HG03457 (cell line): ENCODE data around the gene KLHL29.
A peak's percentile ranks its signal among the peaks of the same experiment; 100 is the strongest.

ENCODE experiments used
- ATAC-seq: cut with Tn5 transposase; IDR thresholded peaks from one replicate; pipeline ENCODE4 v1.9.1; 2021; ENCODE audit warnings: moderate number of reproducible peaks; ENCODE audit not compliant: unreplicated experiment

KLHL29 gene

GRCh38 chr2:23446916-23447315, 61.9 kb downstream of the KLHL29 start:
- ATAC-seq, result no peak

DNA sequence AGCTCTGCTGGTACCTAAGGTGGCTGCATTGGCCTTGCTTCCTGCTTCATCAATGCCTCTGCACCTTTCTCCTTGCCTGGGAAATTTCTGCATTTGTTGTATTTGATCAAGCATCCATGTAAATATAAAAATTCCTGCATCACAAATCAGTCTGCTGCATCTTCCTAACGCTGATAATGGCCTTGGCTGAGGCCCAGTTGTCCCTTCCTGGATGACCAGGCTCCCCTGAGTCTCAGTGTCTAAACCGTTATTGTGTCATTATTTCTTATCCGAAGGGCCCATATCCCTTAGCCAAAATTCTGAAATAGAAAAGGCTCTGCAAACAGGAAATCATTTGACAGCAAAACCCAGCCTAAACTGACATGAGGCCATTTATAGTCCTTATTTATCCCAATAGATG, 62.4 kb downstream of the KLHL29 start:
- ATAC-seq, result no peak

DNA sequence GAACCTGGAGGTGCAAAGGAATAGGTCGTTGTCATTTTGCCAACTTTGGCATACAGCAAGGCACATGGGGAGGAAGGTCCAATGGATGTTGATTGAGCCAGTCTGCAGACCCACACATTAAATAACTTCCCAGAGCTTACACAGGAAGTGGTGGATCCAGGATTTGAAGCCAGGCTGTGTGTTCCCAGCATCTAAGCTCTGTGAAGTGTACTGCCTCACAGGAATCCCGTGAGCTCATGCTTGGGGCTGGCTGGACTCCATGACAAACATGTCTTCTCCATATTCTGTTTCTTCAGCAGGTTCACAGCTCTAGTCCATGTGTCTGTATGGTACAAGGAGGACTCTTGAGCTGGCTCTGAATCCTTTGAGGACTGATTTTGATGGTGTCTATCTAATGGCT, 63.9 kb downstream of the KLHL29 start:
- no peak for ATAC-seq

DNA sequence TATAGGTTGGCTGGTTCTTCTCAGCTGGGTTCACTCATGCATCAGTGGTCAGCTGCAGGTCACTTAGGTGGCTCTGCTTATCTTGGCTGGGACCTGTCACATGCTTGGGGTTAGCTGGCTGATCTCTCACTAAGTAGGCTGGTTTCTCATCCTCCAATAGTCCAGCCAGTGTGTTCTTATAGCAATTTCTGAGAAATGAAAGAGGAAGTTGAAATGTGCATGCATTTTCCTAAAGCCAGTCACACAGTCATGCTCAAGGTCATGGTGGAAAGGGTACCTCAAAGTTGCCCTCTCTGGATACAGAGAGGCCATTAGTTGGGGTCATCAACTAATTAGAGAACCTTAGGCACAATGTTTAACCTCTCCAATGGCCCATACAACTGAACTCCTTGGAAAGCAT, 64.4 kb downstream of the KLHL29 start:
- peak; percentile 75 for ATAC-seq

DNA sequence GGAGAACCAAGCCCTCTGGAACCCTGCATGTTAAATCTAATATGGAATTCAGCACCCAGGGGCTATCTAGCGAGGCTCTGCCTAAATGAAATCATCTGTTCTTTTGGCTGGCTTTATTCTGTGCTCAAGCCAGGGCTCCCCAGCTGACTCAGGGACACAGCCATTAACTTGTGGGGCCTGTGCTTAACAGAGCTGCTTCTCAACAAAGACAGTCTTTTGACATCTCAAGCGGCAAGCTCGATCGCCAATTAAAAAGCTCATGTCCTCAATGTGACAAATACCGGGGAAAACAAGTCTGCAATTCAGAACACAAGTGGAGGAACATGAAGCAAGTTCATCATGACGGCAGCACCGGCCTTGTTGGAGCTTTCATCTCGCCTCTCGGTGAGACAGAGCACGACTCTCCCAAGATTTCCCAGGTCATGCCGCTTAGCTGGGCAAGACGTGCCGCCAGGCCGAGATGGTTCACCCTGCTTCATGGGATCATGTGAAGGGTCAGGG, 64.9 kb downstream of the KLHL29 start:
- no peak for ATAC-seq

GRCh38 chr2:23452372-23452771, 67.4 kb downstream of the KLHL29 start:
- ATAC-seq, result no peak

GRCh38 chr2:23452853-23453420, 68.0 kb downstream of the KLHL29 start:
- peak; percentile 72 for ATAC-seq

- no peak for ATAC-seq
Observed at GRCh38 chr2:23453432-23453831, 68.5 kb downstream of the KLHL29 start.

- no peak for ATAC-seq
Observed at GRCh38 chr2:23453836-23454460, 69.0 kb downstream of the KLHL29 start.

DNA sequence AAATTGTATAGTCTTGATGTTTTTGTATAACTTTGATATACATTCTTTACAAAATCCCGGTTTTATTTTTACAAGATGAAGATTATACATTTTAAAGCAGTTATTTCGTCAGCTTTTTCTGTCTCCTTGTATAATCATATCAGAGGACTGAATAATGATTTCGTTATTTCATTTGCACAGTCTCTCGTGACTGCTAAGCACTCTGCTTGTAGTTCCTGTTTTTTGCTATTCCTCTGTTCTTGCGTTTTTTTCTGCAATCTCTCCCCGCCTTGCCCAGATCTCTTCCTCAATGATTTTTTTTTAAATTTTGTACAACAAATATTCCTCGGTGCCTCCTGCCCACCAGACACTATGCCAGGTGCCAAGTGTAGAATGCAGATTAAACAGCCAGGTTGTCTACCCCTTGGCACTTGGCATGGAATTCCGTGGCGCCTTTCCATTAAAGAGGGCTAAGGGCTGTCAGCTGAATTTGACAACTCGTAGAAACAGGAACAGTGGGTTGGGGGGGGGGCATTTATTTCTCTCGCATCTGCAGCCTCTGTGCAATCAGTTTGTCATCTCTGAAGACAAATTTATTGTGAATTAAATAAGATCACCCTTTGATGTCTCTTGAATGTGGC, 69.6 kb downstream of the KLHL29 start:
- no peak for ATAC-seq

DNA sequence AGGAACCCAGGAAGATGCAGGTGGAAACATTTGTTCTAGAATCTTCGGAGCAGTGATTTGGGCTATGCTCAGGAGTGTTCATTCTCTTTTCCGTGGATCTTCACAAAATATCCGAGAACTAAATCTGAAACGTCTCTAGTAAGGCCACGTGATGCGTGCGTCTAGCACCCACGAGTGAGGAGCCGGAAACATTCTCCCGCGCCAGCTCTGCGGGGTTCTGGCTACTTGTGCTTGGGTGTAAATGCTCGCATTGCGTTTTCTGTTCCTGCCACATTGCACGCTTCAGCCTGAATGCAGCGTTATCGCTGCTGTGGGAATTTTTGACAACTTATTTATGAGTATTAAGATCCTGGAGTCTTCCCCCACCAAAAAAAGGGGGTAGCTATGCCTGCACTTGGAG, 71.4 kb downstream of the KLHL29 start:
- ATAC-seq, result no peak

- ATAC-seq, result no peak
Observed at GRCh38 chr2:23456881-23457760, 72.1 kb downstream of the KLHL29 start.

DNA sequence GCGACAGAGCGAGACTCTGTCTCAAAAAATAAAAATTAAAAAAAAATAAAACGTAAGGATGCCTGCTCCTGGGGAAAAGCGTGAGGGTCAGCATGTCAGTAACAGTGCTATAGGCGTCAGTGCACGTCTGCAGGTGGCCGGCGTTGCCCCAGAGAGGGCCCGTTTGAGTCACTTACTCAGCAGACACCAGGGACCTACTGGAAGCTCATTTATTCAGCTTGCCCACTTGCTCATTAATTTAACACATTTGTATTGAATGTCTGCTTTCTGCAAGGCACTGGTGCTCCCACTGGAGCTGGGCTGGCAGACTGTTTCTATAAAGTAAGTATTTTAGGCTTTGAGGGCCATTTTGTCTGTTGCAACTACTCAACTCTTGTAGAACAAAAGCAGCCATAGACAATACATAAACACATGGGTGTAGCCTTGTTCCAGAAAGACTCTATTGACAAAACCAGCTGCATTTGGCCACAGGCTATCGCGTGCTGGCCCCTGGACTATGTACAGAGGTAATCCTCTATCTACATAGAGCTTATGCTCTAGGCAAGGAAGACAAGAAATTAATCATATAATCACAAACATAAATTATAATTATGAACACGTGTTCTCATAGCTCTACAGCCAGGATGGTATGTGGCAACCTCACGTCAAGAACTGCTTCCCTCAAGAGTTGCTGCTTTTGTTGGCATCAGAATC, 73.2 kb downstream of the KLHL29 start:
- ATAC-seq, result no peak

DNA sequence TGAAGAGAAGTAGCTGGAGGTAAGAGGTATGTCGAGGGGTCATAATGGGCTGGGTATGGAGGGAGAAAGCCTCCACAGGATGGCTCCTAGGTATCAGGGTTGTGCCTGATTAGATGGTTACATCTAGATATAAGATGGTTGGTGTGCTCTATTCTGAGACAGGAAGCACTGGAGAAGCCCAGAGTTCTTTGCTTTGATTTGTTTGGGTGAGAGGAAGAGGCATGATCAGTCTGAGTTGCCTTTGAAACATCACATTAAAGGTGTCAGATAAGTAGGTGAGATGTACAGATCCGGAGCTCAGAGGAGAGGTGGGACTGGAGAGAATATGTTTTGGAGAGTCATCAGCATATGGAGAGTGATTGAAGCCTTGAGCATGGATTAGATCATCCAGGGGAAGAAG, 74.1 kb downstream of the KLHL29 start:
- no peak for ATAC-seq

GRCh38 chr2:23460228-23460627, 75.2 kb downstream of the KLHL29 start:
- ATAC-seq, result no peak

DNA sequence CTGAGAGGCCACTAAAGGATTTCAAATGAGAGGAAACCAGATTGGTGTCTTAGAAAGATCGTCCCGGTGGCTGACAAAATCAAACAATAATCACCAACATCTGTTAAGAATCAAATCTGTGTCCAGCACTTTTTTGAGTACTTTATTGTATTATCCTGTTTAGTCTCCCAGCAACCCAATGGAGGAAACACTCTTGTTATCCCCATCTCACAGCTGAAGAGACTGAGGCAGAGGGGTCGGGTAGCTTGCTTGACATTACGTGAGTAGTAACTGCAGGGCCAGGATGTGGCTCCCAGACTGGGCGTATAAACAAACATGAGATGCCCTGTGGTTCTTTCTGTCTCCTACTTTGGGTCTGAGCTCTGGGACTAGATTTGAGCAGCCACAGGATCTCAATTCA, 76.0 kb downstream of the KLHL29 start:
- ATAC-seq, result no peak

DNA sequence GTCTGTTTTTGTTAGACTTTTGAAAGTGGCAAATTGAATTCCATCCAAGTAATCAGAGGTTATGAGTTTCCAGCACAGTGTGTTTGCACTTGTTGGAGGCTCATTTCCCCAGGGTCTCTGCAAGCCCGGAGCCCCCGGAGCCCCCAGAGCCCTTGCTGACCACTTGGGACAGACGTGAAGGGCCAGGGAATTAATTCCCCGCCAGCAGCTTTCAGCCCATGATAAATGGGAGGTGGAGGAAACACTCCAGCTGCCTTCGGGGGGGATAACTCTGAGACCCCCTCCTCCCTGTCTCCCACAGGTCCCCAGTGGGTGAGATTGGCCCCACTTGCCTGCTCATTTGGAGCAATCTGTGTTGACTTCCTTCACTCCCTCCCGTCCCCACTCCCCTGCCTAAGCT, 79.2 kb downstream of the KLHL29 start:
- ATAC-seq, result no peak

DNA sequence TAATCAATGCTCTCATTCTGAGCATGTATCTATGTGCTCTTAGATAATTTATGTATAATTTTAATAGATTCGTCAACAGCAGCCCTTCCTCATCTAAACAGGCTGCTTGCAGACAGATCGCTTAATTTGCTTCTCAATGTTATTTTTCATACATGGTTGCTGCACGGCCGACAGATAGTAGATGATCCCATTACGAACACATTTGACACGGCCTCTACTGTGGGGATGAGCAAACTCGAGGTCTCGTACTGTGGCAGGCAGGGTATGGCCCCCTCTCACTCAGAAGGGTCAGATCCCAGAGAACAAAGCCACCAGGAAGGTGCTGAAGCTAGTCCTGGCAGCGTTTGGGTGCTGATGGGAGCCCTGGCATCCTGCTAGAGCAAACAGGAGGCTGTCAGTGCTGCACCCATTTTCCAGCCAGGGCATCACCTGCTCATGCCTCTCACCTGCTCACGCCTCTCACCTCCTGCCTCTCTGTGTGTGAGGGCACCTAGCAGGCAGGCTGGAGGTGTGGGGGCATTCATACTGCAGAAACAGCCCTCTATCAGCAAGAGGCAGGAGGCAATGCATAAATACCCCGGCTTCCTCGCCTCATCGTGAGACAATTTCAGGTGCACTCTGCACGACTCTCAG, 80.0 kb downstream of the KLHL29 start:
- no peak for ATAC-seq

GRCh38 chr2:23465936-23466335, 81.0 kb downstream of the KLHL29 start:
- no peak for ATAC-seq

GRCh38 chr2:23467618-23468017, 82.6 kb downstream of the KLHL29 start:
- ATAC-seq, result no peak
